DMS 273 (cell line): Measurements from ENCODE around the gene SYNJ2BP.

Experiments
- DNase-seq: peaks from one replicate; lab custom pipeline; 2025; ENCODE audit not compliant: unreplicated experiment; lab: John Stamatoyannopoulos, UW

Gene SYNJ2BP

DNA sequence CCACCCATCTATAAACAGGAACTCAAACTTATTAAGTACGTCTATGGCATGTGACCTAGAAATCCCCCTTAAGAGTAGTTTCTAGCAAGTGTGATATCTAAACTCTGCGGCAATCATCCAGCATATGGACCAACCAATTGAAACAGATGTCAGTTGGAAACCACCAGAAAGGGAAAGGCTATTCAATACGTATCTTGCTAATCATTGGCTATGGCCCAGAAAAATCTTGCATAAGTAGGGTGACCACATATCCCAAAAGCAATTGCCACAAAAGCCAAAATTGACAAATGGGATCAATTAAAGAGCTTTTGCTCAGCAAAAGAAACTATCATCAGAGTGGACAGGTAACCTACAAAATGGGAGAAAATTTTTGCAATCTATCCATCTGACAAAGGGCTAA is 24.2 kb downstream of the SYNJ2BP start:
- DNase-seq = peak; percentile 54

- no peak for DNase-seq
Observed at GRCh38 chr14:70391493-70392391, 25.1 kb downstream of the SYNJ2BP start.

GRCh38 chr14:70382536-70382935 is 34.4 kb downstream of the SYNJ2BP start:
- DNase-seq = no peak

DNA sequence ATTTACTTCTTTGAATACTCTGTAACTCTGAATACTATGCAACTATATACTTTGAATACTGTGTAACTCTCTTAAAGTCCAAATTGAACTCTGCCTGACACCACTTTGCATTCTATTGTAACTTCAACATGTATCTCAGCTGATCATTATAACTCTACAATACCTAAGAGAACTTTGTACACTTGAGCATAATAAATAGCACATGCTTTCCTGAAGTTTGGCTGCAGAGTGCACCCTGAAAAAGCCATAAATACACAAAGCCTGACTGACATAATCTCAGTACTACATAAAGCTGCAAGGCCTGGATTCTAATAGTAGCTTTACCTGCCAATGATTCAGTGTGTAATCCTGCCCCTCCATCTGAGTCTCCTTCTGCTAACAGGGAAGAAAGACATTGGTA is 36.1 kb downstream of the SYNJ2BP start:
- DNase-seq = no peak

- DNase-seq = no peak
Observed at GRCh38 chr14:70378696-70379095, 38.2 kb downstream of the SYNJ2BP start.
